T47D (cell line): ENCODE data around the gene SPEM1.

Source experiments
- DNase-seq, 2 experiments: peaks; one replicate each; pipeline versions ENCODE4 v3.0.0 to v3.0.0-alpha.2; 2011 to 2012; ENCODE audit warnings: low read depth in 1 of 2, low spot score in 1 of 2
- JUND ChIP-seq: IDR thresholded peaks from 2 replicates; pipeline ENCODE4 v1.6.1; 2012; ENCODE audit warnings: low read depth
- in situ Hi-C: cut with HindIII; loops from 2 replicates; pipeline ENCODE4 v1.10.0; 2016; ENCODE audit warnings: low sequenced_read_pairs, low pct_unique_long_range_greater_than_20kb

SPEM1 gene

GRCh38 chr17:7404737-7405349 lies 15.3 kb upstream of the SPEM1 start:
- in situ Hi-C loops = no loop called here

GRCh38 chr17:7405350-7406234 lies 14.5 kb upstream of the SPEM1 start:
- DNase-seq = no peak
- no peak for TF ChIP-seq JUND
- in situ Hi-C loops = no loop called here

More at GRCh38 chr17:7404737-7405349, 15.3 kb upstream of the SPEM1 start:
- no peak for DNase-seq
- TF ChIP-seq JUND = no peak

- TF ChIP-seq JUND = no peak
- no peak for DNase-seq
- in situ Hi-C loops = no loop called here
Observed at GRCh38 chr17:7406235-7406825, 13.8 kb upstream of the SPEM1 start.

DNA sequence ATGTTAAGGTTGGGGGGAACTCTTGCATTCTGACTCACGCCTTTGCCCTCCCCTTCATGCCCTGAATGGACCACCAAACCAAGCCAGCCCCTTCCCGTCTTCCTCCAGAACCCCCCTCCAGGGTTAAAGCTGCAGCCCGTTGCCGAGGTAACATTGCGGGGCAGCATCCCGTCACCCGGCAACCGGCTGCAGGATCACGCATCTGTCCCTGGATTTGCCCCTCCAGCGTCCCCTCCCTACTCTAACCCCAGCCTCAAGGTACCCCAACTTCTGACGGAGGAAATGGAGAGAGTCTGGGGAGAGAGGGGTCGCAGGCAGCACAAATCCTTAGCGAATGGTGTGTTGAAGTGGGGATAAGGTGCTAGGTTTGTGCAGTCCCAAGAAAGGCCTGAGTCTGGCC lies 13.0 kb upstream of the SPEM1 start:
- TF ChIP-seq JUND = no peak
- in situ Hi-C loops = no loop called here
- no peak for DNase-seq

GRCh38 chr17:7407485-7408251 lies 12.5 kb upstream of the SPEM1 start, which contains the start of gene NLGN2:
NLGN2 (plus strand) TSS chr17:7407845; CDS start chr17:7408256, 411 bp downstream.
- in situ Hi-C loops = no loop called here
- no peak for TF ChIP-seq JUND
- no peak for DNase-seq

- in situ Hi-C loops = no loop called here
- no peak for DNase-seq
- TF ChIP-seq JUND = no peak
Observed at GRCh38 chr17:7408252-7408727, 11.8 kb upstream of the SPEM1 start.

DNA sequence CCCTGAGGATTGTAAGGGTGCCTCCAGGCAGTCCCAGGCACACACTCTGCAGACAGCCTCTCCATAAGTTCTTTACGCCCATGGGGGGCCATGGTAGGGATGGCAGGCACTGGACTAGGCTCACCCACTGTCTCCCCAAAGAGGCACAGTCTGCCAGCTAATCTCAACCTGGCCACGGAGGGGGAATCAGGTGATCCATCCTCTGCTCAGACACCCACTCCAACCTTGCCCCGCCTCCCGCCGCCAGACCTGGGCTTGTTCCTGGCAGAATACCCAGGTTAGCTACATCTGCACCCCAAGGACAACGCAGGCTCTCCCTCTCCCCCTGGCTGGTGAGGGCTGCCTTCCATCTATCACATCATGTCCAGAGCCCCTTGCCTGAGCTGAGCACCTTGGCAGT lies 11.3 kb upstream of the SPEM1 start:
- DNase-seq = no peak
- in situ Hi-C loops = no loop called here
- TF ChIP-seq JUND = no peak

- DNase-seq = no peak
- in situ Hi-C loops = no loop called here
Observed at GRCh38 chr17:7409716-7410115, 10.4 kb upstream of the SPEM1 start.

GRCh38 chr17:7410634-7411426 lies 9.3 kb upstream of the SPEM1 start:
- in situ Hi-C loops = no loop called here
- no peak for TF ChIP-seq JUND
- DNase-seq = no peak

More at GRCh38 chr17:7409716-7410115, 10.4 kb upstream of the SPEM1 start:
- no peak for TF ChIP-seq JUND

GRCh38 chr17:7411427-7411750 lies 8.7 kb upstream of the SPEM1 start:
- no peak for TF ChIP-seq JUND
- in situ Hi-C loops = no loop called here
- DNase-seq = no peak

- no peak for DNase-seq
- TF ChIP-seq JUND = no peak
Observed at GRCh38 chr17:7413346-7413985, 6.7 kb upstream of the SPEM1 start.

More at GRCh38 chr17:7413346-7413985, 6.7 kb upstream of the SPEM1 start:
- in situ Hi-C loops = no loop called here
